T-cell (primary cell): ENCODE data around the gene TOB2. TPM values are rescaled to one million over a fixed set of nuclear protein-coding genes. Genes with fewer than 3 reads are reported as not detected.

Experiments used
- ATAC-seq, 4 experiments: fragments of 200-7000 bp in 3 of 4; fragments of 150-1000 bp in 1 of 4; cut with Tn5 transposase; replicated peaks in 1 of 4; 1 replicate in 3 of 4; 2 replicates in 1 of 4; pipeline ENCODE4 v1.10.0; 2021; ENCODE audit warnings: moderate library complexity in 3 of 4, mild to moderate bottlenecking in 2 of 4, moderate number of reproducible peaks in 1 of 4
- CTCF ChIA-PET, 2 donors: fragments of 300-600 bp; sonication (Branson Sonifier 250); formaldehyde crosslinking; loops; one replicate each; lab custom pipeline; 2022; ENCODE audit warnings: antibody characterized with exemption in 2 of 2; lab: Charles Lee
- POLR2A ChIA-PET, 2 donors: fragments of 300-600 bp; sonication (Branson Sonifier 250); formaldehyde crosslinking; loops; one replicate each; lab custom pipeline; 2022; ENCODE audit warnings: antibody characterized with exemption in 2 of 2; lab: Charles Lee
- DNase-seq, 35 experiments: peaks; one replicate each; pipeline versions ENCODE4 v3.0.0 to v3.0.0-alpha.2; 2013 to 2023
- H3K27ac ChIP-seq: one replicate; pipeline ENCODE4 v1.5.1; 2013; ENCODE audit warnings: low read length
- H3K27me3 ChIP-seq, 2 experiments: replicated peaks in 1 of 2; 1 replicate in 1 of 2; 2 replicates in 1 of 2; pipeline versions ENCODE4 v1.6.1 to v1.7.0; 2013; ENCODE audit warnings: low read length in 1 of 2, mixed read lengths in 1 of 2; ENCODE audit not compliant: control insufficient read depth in 2 of 2, insufficient read depth in 2 of 2; ENCODE audit errors: extremely low read depth in 1 of 2
- H3K36me3 ChIP-seq, 2 donors: 1 replicate in 1 of 2; 2 replicates in 1 of 2; pipeline versions ENCODE4 v1.6.1 to v1.7.0; 2013; ENCODE audit warnings: low read length in 1 of 2; ENCODE audit not compliant: control insufficient read depth in 2 of 2, insufficient read depth in 1 of 2; ENCODE audit errors: extremely low read depth in 1 of 2
- H3K4me1 ChIP-seq, 2 experiments: 1 replicate in 1 of 2; 2 replicates in 1 of 2; pipeline versions ENCODE4 v1.6.1 to v1.7.0; 2013; ENCODE audit warnings: low read length in 2 of 2, mixed read lengths in 1 of 2; ENCODE audit not compliant: insufficient read depth in 2 of 2, control insufficient read depth in 1 of 2; ENCODE audit errors: extremely low read depth in 1 of 2
- H3K4me3 ChIP-seq, 2 donors: 1 replicate in 1 of 2; 2 replicates in 1 of 2; pipeline versions ENCODE4 v1.5.1 to v1.7.0; 2013; ENCODE audit warnings: mild to moderate bottlenecking in 2 of 2, low read length in 1 of 2, moderate library complexity in 1 of 2; ENCODE audit not compliant: control insufficient read depth in 1 of 2; ENCODE audit errors: extremely low read depth in 1 of 2
- H3K9me3 ChIP-seq: 2 replicates; pipeline ENCODE4 v1.7.0; 2013
- H3K27ac Mint-ChIP-seq, 2 donors: one replicate each; pipeline ENCODE4 v1.8.0; 2020 to 2021; ENCODE audit warnings: mild to moderate bottlenecking in 2 of 2, mixed read lengths in 2 of 2
- H3K27me3 Mint-ChIP-seq, 2 donors: one replicate each; pipeline ENCODE4 v1.8.0; 2021 to 2022; ENCODE audit warnings: mixed read lengths in 2 of 2
- H3K36me3 Mint-ChIP-seq: one replicate; pipeline ENCODE4 v1.8.0; 2021; ENCODE audit warnings: mixed read lengths
- H3K4me1 Mint-ChIP-seq, 3 donors: one replicate each; pipeline ENCODE4 v1.8.0; 2020 to 2022; ENCODE audit warnings: mixed read lengths in 3 of 3, mild to moderate bottlenecking in 1 of 3
- H3K4me3 Mint-ChIP-seq, 3 donors: one replicate each; pipeline ENCODE4 v1.8.0; 2020 to 2022; ENCODE audit warnings: mild to moderate bottlenecking in 3 of 3, mixed read lengths in 3 of 3, moderate library complexity in 3 of 3
- H3K9me3 Mint-ChIP-seq, 3 donors: one replicate each; pipeline ENCODE4 v1.8.0; 2020 to 2022; ENCODE audit warnings: mixed read lengths in 3 of 3
- WGBS: methylation state at CpG from one replicate; pipeline ENCODE4 v1.1.5; 2013; ENCODE audit warnings: missing lambda C conversion rate; ENCODE audit not compliant: insufficient coverage; 5-methylcytosine and 5-hydroxymethylcytosine counted together
- total RNA-seq, 35 experiments: library from RNA in 6 of 35; stranded (reverse) in 6 of 35; fragments of 120-200 nt in 1 of 35; gene quantifications; one replicate each; pipeline versions ENCODE4 v1.2.1 to v1.2.4 and lab custom pipeline; 2013 to 2026

Gene TOB2
- total RNA-seq, 5 donors from 2014 or later (not counting 1 experiment from before 2014, with no cell fraction given) = 22.2 to 48.6 (median 37.9) TPM

- Mint-ChIP-seq H3K9me3 (no peaks in the 10 kb centered on the region), H3K27me3 (no peaks in the 10 kb centered on the region), H3K36me3 (peaks cover 13% of the 10 kb centered on the region), H3K4me1 (peaks cover 13 to 17% (median 16%) of the 10 kb centered on the region in 3 donors), H3K27ac (peak overlapping the region; percentile 86 to 87), H3K4me3 (peak overlapping the region in 1 of 3 donors; percentile 28)
- DNase-seq = peak in 8 of 35 experiments; percentile 7 to 61 (median 16)
- CTCF ChIA-PET = interaction anchor here (0.6 to 0.7 kb wide), 4 partner anchors 31 to 101 kb away, joined by 3 to 7 read pairs (median 3); no protein-coding TSS in a partner anchor
- Histone ChIP-seq H3K27me3 (no peaks in the 10 kb centered on the region), H3K4me3 (no peak overlapping the region), H3K36me3 (peaks cover 12 to 26% of the 10 kb centered on the region in 2 donors), H3K9me3 (no peaks in the 10 kb centered on the region), H3K4me1 (peaks cover 8 to 22% of the 10 kb centered on the region in 2 experiments), H3K27ac (peak overlapping the region; percentile 12)
- POLR2A ChIA-PET = interaction anchor here in 1 of 2 donors (0.6 kb wide), 1 partner anchor 23 kb away, joined by 3 read pairs; no protein-coding TSS in a partner anchor
- no CpG with 5 or more reads among the region's 9 CpGs for WGBS
- peak; percentile 32 to 87 (median 50) for ATAC-seq
Measured at GRCh38 chr22:41425660-41426365, 20.8 kb downstream of the TOB2 start.

GRCh38 chr22:41418717-41419116, 27.9 kb downstream of the TOB2 start:
- Histone ChIP-seq H3K27me3 (no peaks in the 10 kb centered on the region), H3K9me3 (no peaks in the 10 kb centered on the region), H3K4me3 (no peak overlapping the region), H3K36me3 (peaks cover 0 to 6% of the 10 kb centered on the region in 2 donors), H3K27ac (no peak overlapping the region), H3K4me1 (peaks cover 14 to 29% of the 10 kb centered on the region in 2 experiments)
- no peak overlapping the region for H3K4me3 Mint-ChIP-seq
- H3K4me1 Mint-ChIP-seq = peaks cover 18 to 30% (median 27%) of the 10 kb centered on the region in 3 donors
- no peaks in the 10 kb centered on the region for H3K9me3 Mint-ChIP-seq
- peaks cover 3% of the 10 kb centered on the region for H3K36me3 Mint-ChIP-seq
- no peak for ATAC-seq
- POLR2A ChIA-PET = interaction anchor here in 1 of 2 donors (0.6 kb wide), 1 partner anchor 119 kb away, joined by 4 read pairs; no protein-coding TSS in a partner anchor
- WGBS = no CpG with 5 or more reads among the region's 9 CpGs
- CTCF ChIA-PET = interaction anchor here in 1 of 2 donors (0.6 kb wide), 1 partner anchor 100 kb away, joined by 5 read pairs; no protein-coding TSS in a partner anchor
- H3K27me3 Mint-ChIP-seq = no peaks in the 10 kb centered on the region
- H3K27ac Mint-ChIP-seq = no peak overlapping the region
- DNase-seq = no peak

GRCh38 chr22:41417622-41418390, 28.8 kb downstream of the TOB2 start:
- Mint-ChIP-seq H3K4me3 (no peak overlapping the region), H3K4me1 (peaks cover 18 to 32% (median 27%) of the 10 kb centered on the region in 3 donors), H3K36me3 (peaks cover 3% of the 10 kb centered on the region), H3K9me3 (no peaks in the 10 kb centered on the region), H3K27me3 (no peaks in the 10 kb centered on the region), H3K27ac (no peak overlapping the region)
- no peak for ATAC-seq
- H3K4me3 ChIP-seq = no peak overlapping the region
- no peaks in the 10 kb centered on the region for H3K9me3 ChIP-seq
- no peaks in the 10 kb centered on the region for H3K27me3 ChIP-seq
- no peak for DNase-seq
- peaks cover 0 to 3% of the 10 kb centered on the region in 2 donors for H3K36me3 ChIP-seq
- ChIA-PET CTCF (interaction anchor here in 1 of 2 donors (0.6 kb wide), 1 partner anchor 149 kb away, joined by 5 read pairs; no protein-coding TSS in a partner anchor), POLR2A (no interaction called here)
- peaks cover 15 to 34% of the 10 kb centered on the region in 2 experiments for H3K4me1 ChIP-seq
- H3K27ac ChIP-seq = no peak overlapping the region
- WGBS = 96% methylated on average over 11 of the region's 13 CpGs

DNA sequence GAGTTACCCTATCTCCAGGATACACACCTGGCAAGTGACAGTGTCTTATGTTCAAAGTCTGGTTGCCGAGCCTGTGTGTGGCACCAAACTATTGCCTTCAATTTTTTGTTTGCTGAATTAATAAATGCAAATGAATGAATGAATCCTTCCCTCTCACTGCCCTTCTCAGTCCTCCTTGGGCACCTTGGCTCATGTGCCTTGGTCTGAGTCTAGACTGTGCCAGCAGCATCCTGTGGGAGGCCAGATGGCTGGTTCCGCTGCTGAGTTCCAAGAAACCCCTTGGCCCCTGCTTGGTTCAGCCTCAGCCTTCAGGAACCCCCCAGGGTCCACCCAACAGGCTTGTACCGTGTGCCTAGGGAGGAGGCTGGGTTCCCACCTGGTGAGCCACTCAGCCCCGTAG, 31.0 kb downstream of the TOB2 start:
- DNase-seq (no peak), ATAC-seq (no peak)
- Histone ChIP-seq H3K27me3 (no peaks in the 10 kb centered on the region), H3K4me3 (peak overlapping the region in 1 of 2 donors; percentile 36), H3K27ac (no peak overlapping the region), H3K9me3 (no peaks in the 10 kb centered on the region), H3K36me3 (no peaks in the 10 kb centered on the region), H3K4me1 (peaks cover 20 to 55% of the 10 kb centered on the region in 2 experiments)
- no peaks in the 10 kb centered on the region for H3K27me3 Mint-ChIP-seq
- H3K27ac Mint-ChIP-seq = no peak overlapping the region
- ChIA-PET CTCF (interaction anchor here (0.6 to 0.7 kb wide), 2 partner anchors 69 to 128 kb away, joined by 3 read pairs; partner anchors contain the start of gene POLR3H (in 1 of the 2)), POLR2A (no interaction called here)
- H3K4me3 Mint-ChIP-seq = peak overlapping the region; percentile 67 to 95 (median 91)
- WGBS = 100% methylated on average over 3 of the region's 4 CpGs
- H3K9me3 Mint-ChIP-seq = no peaks in the 10 kb centered on the region
- peaks cover 39 to 46% (median 43%) of the 10 kb centered on the region in 3 donors for H3K4me1 Mint-ChIP-seq
- H3K36me3 Mint-ChIP-seq = no peaks in the 10 kb centered on the region

DNA sequence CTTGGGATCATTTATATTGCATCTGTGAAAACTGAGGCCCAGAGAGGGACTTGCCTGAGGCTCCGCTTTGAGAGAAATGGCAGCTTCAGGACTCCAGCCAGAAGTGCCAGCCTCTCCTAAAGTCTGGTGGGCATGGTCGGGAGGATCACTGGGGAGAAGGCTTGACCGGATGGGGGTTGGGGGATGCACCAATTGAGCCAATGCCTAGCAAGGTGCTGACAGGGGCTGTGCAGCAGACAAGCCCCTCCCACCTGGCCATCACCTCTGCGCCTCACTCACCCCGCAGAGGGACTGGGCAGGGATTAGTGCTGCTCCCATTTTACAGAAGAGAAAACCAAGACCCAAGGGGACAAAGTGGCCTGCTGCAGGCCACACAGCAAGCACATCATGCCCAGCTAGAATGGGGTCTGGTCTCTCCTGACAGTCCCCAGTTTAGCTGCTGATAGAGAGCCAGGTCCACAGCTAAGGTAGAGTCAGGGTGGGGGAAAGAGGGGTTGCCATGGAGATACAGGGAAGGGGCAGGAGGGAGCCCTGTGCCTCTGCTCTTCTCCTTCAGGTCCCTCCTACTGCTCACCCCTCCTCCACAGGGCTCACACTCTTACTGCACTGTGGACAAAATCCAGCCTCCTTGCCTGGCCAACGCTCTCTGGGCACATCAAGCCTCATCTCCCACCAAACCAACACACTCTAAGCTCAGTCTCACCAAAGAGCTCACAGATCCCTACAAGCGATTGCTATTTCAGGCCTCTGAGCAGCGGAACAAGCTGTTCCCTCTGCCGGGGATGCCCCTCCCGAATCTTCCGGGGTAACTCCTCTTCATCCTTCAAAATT, 35.4 kb downstream of the TOB2 start:
- Histone ChIP-seq H3K9me3 (no peaks in the 10 kb centered on the region), H3K4me3 (no peak overlapping the region), H3K36me3 (no peaks in the 10 kb centered on the region), H3K4me1 (peaks cover 22 to 49% of the 10 kb centered on the region in 2 experiments), H3K27ac (peak overlapping the region; percentile 99), H3K27me3 (no peaks in the 10 kb centered on the region)
- Mint-ChIP-seq H3K4me1 (peaks cover 36 to 44% (median 40%) of the 10 kb centered on the region in 3 donors), H3K27me3 (no peaks in the 10 kb centered on the region), H3K9me3 (no peaks in the 10 kb centered on the region), H3K4me3 (peak overlapping the region in 2 of 3 donors; percentile 22 to 44), H3K27ac (peak overlapping the region; percentile 85 to 87), H3K36me3 (no peaks in the 10 kb centered on the region)
- POLR2A ChIA-PET = interaction anchor here (0.5 to 0.6 kb wide), 2 partner anchors 29 to 775 kb away, joined by 3 to 4 read pairs; partner anchors contain the start of gene TEF (in 1 of the 2)
- DNase-seq (no peak), ATAC-seq (no peak)
- WGBS = 100% methylated on average over 4 of the region's 11 CpGs
- CTCF ChIA-PET = no interaction called here
